Astrocyte (in vitro differentiated cells and primary cell): ENCODE measurements around the gene DENND11. TPM values are rescaled to one million over a fixed set of nuclear protein-coding genes. Genes with fewer than 3 reads are reported as not detected.
A peak's percentile ranks its signal among the peaks of the same experiment; 100 is the strongest.

Source experiments
- DNase-seq: peaks from one replicate; pipeline ENCODE4 v3.0.0-alpha.2; 2010; ENCODE audit warnings: low read depth
- FAIRE-seq: peaks from 2 replicates; lab custom pipeline; 2011; peaks lifted over from hg19 to GRCh38; lab: Jason Lieb, UNC
- H2AFZ ChIP-seq: 2 replicates; pipeline ENCODE4 v1.6.0; 2012; ENCODE audit warnings: low read depth, low read length, inconsistent platforms
- H3K27ac ChIP-seq: 2 replicates; pipeline ENCODE4 v1.5.1; 2011; ENCODE audit warnings: low read depth, low read length, inconsistent platforms
- H3K27me3 ChIP-seq: 2 replicates; pipeline ENCODE4 v1.6.0; 2011; ENCODE audit warnings: low read length, inconsistent platforms; ENCODE audit not compliant: insufficient read depth
- H3K36me3 ChIP-seq: 2 replicates; pipeline ENCODE4 v1.5.1; 2011; ENCODE audit warnings: low read length, inconsistent platforms; ENCODE audit not compliant: insufficient read depth
- H3K4me1 ChIP-seq: 2 replicates; pipeline ENCODE4 v1.5.1; 2011; ENCODE audit warnings: low read length, inconsistent platforms; ENCODE audit not compliant: insufficient read depth
- H3K4me2 ChIP-seq: 2 replicates; pipeline ENCODE4 v1.6.0; 2012; ENCODE audit warnings: low read length, inconsistent platforms
- H3K4me3 ChIP-seq: 2 replicates; pipeline ENCODE4 v1.5.1; 2011; ENCODE audit warnings: low read depth, mild to moderate bottlenecking, low read length, inconsistent platforms; ENCODE audit not compliant: insufficient read depth
- H3K79me2 ChIP-seq: 2 replicates; pipeline ENCODE4 v1.6.0; 2012; ENCODE audit warnings: mild to moderate bottlenecking, low read length, inconsistent platforms; ENCODE audit not compliant: insufficient read depth
- H3K9ac ChIP-seq: 2 replicates; pipeline ENCODE4 v1.6.0; 2012; ENCODE audit warnings: mild to moderate bottlenecking, low read length, inconsistent platforms
- H3K9me3 ChIP-seq: 2 replicates; pipeline ENCODE4 v1.5.1; 2012; ENCODE audit warnings: low read depth, mild to moderate bottlenecking, low read length, inconsistent platforms; ENCODE audit not compliant: insufficient read depth
- H4K20me1 ChIP-seq: 2 replicates; pipeline ENCODE4 v1.6.0; 2012; ENCODE audit warnings: low read length, inconsistent platforms; ENCODE audit not compliant: insufficient read depth
- H3K27ac Mint-ChIP-seq: one replicate; pipeline ENCODE4 v1.8.0; 2021; ENCODE audit warnings: mild to moderate bottlenecking, mixed read lengths; ENCODE audit not compliant: unreplicated experiment
- H3K27me3 Mint-ChIP-seq: one replicate; pipeline ENCODE4 v1.8.0; 2021; ENCODE audit warnings: low read depth, mixed read lengths; ENCODE audit not compliant: unreplicated experiment
- H3K36me3 Mint-ChIP-seq: one replicate; pipeline ENCODE4 v1.8.0; 2021; ENCODE audit warnings: low read depth, mixed read lengths; ENCODE audit not compliant: unreplicated experiment
- H3K4me1 Mint-ChIP-seq: one replicate; pipeline ENCODE4 v1.8.0; 2021; ENCODE audit warnings: low read depth, mixed read lengths; ENCODE audit not compliant: unreplicated experiment
- H3K4me3 Mint-ChIP-seq: one replicate; pipeline ENCODE4 v1.8.0; 2021; ENCODE audit warnings: mild to moderate bottlenecking, moderate library complexity, mixed read lengths; ENCODE audit not compliant: unreplicated experiment
- H3K9me3 Mint-ChIP-seq: one replicate; pipeline ENCODE4 v1.8.0; 2021; ENCODE audit warnings: mild to moderate bottlenecking, mixed read lengths; ENCODE audit not compliant: unreplicated experiment
- EZH2 ChIP-seq: IDR thresholded peaks from 2 replicates; pipeline ENCODE4 v1.6.1; 2012; ENCODE audit warnings: mild to moderate bottlenecking, low read length, inconsistent platforms; ENCODE audit not compliant: insufficient read depth
- total RNA-seq: library from RNA; stranded (reverse); gene quantifications from 2 replicates; pipeline ENCODE4 v1.2.1, GENCODE V29; 2021
- TF ChIP-seq, protein P1 (sequence below): IDR thresholded peaks from 2 replicates; pipeline ENCODE4 v1.5.1; 2011; ENCODE audit warnings: low read depth, mild to moderate bottlenecking, inconsistent platforms, low read length, moderate library complexity; ENCODE audit not compliant: insufficient read depth

The DENND11 gene
- total RNA-seq, 1 donor from 2014 or later, result 10.5 TPM

DNA sequence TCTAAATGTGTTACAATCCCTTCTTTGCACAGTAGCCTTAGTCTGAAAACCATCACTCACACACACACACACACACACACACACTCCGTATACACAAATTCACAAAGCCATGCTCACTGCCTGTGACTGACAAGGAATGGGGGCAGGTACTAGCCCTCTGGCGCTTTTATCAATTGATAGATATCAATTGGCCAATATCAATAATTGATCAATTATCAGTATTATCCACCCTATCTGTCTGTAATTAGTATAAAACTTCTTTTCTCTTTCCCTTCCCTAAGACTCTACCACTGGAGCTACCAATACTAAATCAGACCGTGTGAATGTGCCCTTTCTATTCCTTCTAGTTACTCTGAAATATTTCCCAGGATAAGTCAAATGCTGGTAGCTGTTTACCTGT, 2.1 kb downstream of the DENND11 start:
- H3K27ac Mint-ChIP-seq, result peak overlapping the region; percentile 23
- peaks cover 12% of the 10 kb centered on the region for H3K27me3 Mint-ChIP-seq
- Histone ChIP-seq H3K27me3 (no peaks in the 10 kb centered on the region), H3K4me2 (no peak overlapping the region), H3K9me3 (no peaks in the 10 kb centered on the region), H4K20me1 (peaks cover 39% of the 10 kb centered on the region), H3K9ac (no peak overlapping the region), H3K79me2 (peaks cover 26% of the 10 kb centered on the region), H3K4me3 (no peak overlapping the region), H3K36me3 (no peaks in the 10 kb centered on the region), H3K27ac (no peak overlapping the region), H3K4me1 (peaks cover 24% of the 10 kb centered on the region), H2AFZ (no peak overlapping the region)
- peak overlapping the region; percentile 86 for H3K4me3 Mint-ChIP-seq
- H3K9me3 Mint-ChIP-seq, result no peaks in the 10 kb centered on the region
- DNase-seq (no peak), FAIRE-seq (no peak)
- peaks cover 2% of the 10 kb centered on the region for H3K36me3 Mint-ChIP-seq
- peaks cover 44% of the 10 kb centered on the region for H3K4me1 Mint-ChIP-seq
- TF ChIP-seq, protein P1, sequence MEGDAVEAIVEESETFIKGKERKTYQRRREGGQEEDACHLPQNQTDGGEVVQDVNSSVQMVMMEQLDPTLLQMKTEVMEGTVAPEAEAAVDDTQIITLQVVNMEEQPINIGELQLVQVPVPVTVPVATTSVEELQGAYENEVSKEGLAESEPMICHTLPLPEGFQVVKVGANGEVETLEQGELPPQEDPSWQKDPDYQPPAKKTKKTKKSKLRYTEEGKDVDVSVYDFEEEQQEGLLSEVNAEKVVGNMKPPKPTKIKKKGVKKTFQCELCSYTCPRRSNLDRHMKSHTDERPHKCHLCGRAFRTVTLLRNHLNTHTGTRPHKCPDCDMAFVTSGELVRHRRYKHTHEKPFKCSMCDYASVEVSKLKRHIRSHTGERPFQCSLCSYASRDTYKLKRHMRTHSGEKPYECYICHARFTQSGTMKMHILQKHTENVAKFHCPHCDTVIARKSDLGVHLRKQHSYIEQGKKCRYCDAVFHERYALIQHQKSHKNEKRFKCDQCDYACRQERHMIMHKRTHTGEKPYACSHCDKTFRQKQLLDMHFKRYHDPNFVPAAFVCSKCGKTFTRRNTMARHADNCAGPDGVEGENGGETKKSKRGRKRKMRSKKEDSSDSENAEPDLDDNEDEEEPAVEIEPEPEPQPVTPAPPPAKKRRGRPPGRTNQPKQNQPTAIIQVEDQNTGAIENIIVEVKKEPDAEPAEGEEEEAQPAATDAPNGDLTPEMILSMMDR, result no peak
- TF ChIP-seq EZH2, result no peak

DNA sequence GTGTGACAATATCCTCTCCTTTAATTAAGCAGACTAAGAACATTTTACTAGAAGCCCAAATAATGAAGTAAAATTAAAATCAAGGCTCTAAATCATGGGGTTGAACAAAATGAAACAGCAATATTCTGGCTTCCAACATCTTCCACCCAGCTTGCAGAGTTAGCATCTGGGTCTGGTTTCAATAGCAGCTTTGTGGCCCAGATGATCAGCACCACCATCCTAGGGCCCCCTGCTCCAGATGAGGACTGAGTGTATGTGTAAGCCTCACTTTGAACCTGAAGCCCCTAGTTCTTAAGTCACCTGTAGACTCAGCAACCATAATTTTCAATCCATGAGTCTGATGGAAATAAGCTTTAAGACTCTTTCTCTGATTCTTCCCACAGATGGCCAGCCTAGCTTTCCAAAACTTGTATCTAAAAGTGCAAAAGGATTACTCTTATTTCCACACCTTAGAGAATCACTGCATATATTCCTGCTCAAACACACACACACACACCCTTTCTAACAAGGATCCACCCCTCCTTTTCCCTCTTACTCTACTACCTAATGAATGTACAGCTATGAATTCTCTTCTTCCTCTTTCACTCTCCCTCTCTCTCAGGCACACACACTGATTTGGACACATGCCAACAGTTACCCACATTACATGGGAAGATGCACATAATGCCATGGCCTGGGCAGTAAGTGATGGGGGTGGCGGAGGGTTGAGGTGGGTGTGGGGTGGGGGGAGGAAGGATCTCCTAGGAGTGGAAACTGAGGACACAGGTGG, 3.5 kb downstream of the DENND11 start:
- Histone ChIP-seq H3K4me3 (no peak overlapping the region), H3K27me3 (no peaks in the 10 kb centered on the region), H3K79me2 (peaks cover 26% of the 10 kb centered on the region), H2AFZ (no peak overlapping the region), H3K27ac (no peak overlapping the region), H3K4me2 (no peak overlapping the region), H3K4me1 (peaks cover 23% of the 10 kb centered on the region), H3K9ac (no peak overlapping the region), H3K9me3 (no peaks in the 10 kb centered on the region), H3K36me3 (no peaks in the 10 kb centered on the region), H4K20me1 (peaks cover 45% of the 10 kb centered on the region)
- H3K9me3 Mint-ChIP-seq, result no peaks in the 10 kb centered on the region
- H3K27ac Mint-ChIP-seq, result no peak overlapping the region
- no peak overlapping the region for H3K4me3 Mint-ChIP-seq
- DNase-seq, result no peak
- TF ChIP-seq EZH2, result no peak
- TF ChIP-seq, protein P1, result no peak
- H3K27me3 Mint-ChIP-seq, result peaks cover 10% of the 10 kb centered on the region
- H3K36me3 Mint-ChIP-seq, result peaks cover 2% of the 10 kb centered on the region
- FAIRE-seq, result no peak
- H3K4me1 Mint-ChIP-seq, result peaks cover 41% of the 10 kb centered on the region

DNA sequence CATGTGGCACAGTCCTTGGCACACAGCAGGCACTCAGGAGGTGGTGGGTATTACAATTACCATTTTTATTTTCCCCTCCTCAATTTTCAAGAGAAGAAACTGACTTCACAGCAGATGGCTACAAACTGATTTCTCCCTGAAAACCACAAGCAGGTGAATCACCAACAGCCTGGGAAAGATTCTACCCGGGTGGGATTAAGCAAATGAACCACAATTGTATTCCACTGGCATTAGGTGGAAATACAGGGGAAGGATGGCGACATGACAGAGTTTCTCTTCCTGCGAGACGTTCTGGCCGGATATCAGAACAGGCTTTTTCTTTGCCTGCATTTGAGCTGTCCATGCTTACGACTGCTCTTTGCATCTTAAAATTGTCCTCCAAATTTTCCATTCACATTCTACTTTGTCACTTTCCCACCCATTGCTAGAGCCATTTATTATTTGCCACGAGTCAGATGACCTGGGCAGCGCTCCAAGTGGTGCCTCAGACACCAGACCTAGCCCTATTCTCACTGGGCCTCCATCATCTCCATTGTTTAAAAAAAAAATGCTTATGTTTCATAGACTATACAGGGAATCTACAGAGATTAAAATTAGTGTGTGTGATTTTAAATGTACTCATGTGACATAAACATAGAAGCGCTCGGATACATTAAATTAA, 4.6 kb downstream of the DENND11 start:
- peak overlapping the region; percentile 3 for H3K27ac ChIP-seq
- peak overlapping the region; percentile 6 for H3K9ac ChIP-seq
- H4K20me1 ChIP-seq, result peaks cover 45% of the 10 kb centered on the region
- no peak for FAIRE-seq
- peaks cover 21% of the 10 kb centered on the region for H3K4me1 ChIP-seq
- Mint-ChIP-seq H3K4me1 (peaks cover 41% of the 10 kb centered on the region), H3K36me3 (peaks cover 2% of the 10 kb centered on the region), H3K9me3 (no peaks in the 10 kb centered on the region), H3K27ac (peak overlapping the region; percentile 42), H3K27me3 (no peaks in the 10 kb centered on the region), H3K4me3 (no peak overlapping the region)
- no peaks in the 10 kb centered on the region for H3K27me3 ChIP-seq
- no peaks in the 10 kb centered on the region for H3K9me3 ChIP-seq
- peak; percentile 79 for DNase-seq
- no peak overlapping the region for H2AFZ ChIP-seq
- no peak for TF ChIP-seq EZH2
- TF ChIP-seq, protein P1, result no peak
- H3K4me2 ChIP-seq, result peak overlapping the region; percentile 71
- H3K4me3 ChIP-seq, result peak overlapping the region; percentile 26
- H3K36me3 ChIP-seq, result no peaks in the 10 kb centered on the region
- peaks cover 27% of the 10 kb centered on the region for H3K79me2 ChIP-seq
